Activated gamma-delta T cell (primary cell): ENCODE data around the gene HLA-DRB5.
"Not testable (repeated sequence)": the region's sequence is repeated elsewhere in the genome, so short reads cannot be mapped to it uniquely, and the experiment has no call there.

Experiments
- DNase-seq: peaks from one replicate; lab custom pipeline; 2025; lab: John Stamatoyannopoulos, UW

Gene HLA-DRB5

DNA sequence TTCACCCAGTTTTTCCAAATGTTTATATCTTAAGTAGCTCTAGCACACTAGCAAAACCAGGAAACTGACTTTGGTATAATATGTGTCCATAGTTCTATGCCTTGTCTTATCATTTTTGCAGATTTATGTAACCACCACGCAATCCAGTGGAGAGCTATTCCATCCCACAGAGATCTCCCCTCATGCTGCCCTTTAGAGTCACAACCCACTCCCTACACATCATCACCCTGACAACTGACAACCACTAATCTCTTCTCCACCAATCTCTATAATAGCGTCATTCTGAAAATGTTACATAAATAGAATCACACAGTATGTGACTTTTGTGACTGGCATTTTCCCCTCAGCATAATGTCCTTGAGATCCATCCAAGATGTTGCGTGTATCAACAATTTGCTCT lies 29.1 kb downstream of the HLA-DRB5 start:
- no peak for DNase-seq

DNA sequence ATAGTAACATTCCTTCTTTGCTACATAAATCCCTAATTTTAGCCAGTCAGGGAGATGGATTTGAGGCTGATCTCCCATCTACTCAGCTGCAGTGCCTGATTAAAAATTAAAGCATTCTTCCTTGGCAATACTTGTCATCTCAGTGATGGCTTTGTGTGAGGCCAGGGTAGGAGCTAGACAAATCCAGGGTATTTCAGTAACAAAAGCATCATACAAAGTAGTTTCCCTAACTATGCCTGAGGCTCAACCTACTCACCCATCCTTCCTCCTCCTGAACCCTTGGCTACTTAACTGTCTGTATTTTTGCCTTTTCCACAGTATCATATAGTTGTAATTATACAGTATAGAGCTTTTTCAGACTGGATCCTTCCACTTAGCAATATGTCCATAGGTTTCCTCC lies 37.7 kb downstream of the HLA-DRB5 start:
- DNase-seq, result no peak

DNA sequence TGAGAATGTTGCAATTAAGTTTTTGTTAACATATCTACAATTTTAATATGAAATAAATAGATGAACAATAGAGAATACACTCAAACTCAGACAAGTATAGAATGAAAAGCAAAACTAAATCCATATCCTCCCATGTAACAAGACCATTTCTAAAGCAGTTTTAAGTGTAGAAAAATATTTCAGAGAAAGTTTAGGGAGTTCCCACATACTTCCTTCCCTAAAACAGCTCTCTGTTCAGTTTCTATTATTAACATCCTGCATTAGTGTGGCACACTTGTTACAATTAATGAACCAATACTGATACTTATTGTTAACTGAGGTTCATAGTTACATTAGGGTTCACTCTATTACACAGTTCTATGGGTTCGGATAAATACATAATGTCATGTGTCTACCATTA lies 38.4 kb downstream of the HLA-DRB5 start:
- DNase-seq, result no peak

DNA sequence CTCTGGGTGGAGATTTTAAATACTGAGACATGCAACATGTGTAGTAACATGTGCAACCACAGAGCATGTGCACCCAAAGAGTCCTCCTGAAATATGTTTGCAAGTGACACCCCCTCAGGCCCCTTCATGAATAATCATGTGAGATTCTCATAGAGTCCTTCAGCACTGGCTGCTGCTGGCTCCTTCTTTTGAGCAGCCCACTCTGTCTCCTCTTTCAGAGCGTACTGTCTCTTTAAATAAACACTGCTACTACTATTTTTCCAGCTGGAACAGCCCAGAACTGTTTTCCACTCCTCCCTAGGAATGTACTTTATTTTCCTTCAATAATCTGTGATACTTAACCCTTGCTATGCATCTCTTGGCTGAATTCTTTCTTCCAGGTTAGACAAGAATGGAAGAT lies 42.0 kb downstream of the HLA-DRB5 start:
- no peak for DNase-seq

DNA sequence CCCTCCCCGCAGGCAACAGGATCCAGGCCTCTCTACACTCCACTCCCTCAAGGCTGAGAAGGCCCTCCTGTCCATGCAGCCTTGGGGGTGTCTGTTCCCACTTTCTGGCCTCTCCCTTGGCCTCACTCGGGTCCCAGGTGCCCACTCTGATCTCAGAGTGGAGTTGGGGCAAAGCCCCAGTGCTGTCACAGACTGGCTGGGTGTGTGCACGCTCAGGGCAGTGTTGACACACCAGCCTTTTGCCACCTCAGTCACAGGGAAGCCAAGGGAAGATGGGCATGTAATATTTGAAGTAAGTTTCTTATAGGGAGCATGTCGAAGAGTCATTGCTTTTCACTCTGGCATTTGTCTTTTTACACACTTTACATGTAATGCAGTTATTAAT lies 45.5 kb downstream of the HLA-DRB5 start:
- no peak for DNase-seq

DNA sequence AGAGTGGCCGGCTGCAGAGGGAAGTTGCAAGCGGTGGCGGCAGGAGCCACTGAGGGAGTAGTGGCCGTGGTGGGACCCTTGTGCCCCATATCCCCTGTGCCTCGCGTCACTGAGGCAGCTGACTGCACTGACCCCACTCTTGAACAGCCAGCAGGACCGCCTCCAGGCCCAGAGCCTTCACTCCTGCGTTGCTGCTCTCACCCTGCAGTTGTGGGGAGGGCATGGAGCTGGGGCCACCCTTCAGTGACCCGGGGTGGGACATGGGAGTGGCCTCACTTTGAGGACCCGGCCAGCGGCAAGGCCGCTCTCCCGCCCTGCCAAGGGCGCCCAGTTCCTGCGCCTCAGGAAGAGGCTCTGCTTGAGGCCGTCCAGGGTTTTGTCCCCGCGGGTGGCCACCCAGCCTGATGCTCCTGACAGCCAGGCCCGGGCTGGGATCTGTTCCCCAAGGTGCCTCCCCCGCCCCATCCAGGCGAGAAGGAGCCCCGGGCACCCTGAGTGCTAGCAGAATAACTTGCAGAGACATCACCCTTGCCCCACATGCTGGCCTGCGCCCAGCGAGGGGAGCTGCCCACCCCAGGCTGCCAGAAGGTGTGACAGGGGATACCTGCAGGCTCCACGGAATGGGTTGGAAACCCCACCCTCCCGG lies 46.0 kb downstream of the HLA-DRB5 start:
- DNase-seq, result no peak

DNA sequence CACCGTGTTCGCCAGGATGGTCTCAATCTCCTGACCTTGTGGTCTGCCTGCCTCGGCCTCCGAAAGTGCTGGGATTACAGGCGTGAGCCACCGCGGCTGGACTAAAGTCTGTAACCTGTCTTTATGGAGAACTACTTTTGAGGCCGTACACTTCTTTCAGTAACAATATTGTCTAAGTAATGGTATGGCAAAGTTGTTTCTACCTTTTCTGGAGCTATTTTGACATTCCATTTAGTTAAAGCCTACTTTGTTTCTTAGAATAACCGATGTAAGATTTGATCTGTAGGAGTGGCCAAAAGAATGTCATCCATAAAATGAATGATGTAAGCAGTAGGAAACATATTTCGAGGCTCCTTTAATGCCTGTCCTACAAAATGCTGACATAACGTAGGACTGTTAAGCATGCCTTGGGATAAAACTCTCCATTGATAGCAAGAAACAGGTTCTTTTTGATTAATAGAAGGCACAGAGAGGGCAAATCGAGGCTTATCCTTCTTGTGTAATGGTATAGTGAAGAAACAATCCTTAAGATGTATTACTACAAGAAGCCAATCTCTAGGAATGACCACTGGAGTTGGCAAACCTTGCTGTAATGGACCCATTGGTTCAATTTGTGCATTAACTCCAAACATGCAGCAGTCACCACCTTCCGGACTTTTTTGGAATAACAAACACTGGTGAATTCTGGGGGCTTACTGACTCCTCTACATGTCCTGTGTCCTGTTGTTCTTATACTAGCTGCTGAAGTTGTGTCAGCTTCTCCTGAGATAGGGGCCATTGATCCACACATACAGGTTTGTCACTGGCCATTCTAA lies 54.5 kb downstream of the HLA-DRB5 start:
- no peak for DNase-seq

DNA sequence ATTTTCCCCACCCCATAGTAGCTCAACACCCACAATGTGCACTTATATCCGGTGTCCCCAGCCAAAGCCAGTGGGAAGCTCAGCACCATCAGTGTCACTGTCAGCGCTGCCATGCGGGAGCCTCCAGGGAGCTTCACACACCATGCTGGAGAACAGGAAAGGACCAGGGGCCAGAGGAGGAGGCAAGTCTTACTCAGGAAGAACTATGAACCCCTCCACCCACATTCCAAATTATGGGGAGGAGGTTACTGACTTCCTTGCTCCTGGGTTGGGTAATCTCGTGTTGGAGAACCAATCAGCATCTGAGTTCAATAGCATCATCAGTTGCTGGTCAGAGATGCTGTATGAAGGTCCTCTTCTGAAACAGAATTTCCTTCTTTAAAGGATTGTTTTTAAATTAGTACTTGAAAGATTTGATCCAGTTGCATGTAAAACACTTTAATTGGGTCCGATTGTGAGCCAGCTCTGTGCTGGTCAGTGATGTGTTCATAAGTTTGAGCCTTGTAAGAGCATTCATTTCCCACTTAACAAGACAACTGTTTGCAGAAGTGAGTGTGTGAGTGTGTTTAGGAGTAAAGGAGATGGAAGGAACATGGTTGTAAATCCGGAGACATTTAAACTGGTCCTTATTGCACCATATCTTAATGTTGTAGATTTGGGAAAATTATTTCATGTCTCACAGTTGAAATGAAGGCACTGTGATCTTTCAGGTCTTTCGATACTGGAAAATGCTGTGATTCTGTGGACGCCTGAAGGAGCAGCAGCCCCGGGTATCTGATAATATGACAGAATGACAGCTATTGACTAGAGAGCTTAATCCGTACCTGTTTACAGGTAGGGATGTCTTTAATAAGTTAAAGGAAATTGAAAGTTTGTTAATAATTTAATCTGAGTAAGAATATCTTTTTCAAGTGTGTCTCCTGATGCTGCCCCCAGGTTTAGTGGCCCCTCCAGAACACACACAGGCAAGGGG lies 56.4 kb downstream of the HLA-DRB5 start:
- not testable (repeated sequence) for DNase-seq

DNA sequence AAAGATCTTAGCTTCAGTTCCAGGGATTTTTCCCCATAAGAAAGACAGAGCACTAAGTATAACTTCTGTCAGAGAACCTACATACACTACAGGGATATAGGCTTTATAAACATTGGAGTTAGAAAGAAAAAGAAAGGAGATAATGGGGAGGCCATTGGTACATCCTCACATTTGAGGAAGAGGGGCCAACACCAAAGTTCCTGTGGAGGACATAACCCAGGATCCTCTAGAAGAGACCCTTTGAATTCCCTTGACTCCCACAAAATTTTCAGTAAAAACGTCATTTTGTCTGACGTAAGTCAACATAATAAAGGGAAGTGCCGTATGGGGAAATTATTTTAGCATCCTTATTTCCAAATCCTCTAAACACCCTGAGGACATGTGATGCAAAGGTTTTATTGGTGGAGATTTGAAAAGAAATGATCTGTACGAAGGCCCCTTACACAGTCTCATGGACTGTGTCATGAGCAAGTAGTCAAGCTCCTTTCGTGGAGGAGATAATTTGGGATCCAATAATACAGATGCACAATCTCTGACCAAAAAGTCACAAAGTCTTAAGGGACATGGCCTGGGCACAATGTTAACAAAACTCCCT lies 57.2 kb downstream of the HLA-DRB5 start:
- no peak for DNase-seq

DNA sequence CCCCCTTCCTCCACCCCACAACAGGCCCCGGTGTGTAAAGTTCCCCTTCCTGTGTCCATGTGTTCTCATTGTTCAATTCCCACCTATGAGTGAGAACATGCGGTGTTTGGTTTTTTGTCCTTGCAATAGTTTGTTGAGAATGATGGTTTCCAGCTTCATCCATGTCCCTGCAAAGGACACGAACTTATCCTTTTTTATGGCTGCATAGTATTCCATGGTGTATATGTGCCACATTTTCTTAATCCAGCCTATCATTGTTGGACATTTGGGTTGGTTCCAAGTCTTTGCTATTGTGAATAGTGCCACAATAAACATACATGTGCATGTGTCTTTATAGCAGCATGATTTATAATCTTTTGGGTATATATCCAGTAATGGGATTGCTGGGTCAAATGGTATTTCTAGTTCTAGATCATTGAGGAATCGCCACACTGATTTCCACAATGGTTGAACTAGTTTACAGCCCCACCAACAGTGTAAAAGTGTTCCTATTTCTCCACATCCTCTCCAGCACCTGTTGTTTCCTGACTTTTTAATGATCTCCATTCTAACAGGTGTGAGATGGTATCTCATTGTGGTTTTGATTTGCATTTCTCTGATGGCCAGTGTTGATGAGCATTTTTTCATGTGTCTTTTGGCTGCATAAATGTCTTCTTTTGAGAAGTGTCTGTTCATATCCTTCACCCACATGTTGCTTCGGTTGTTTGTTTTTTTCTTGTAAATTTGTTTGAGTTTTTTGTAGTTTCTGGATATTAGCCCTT lies 62.2 kb downstream of the HLA-DRB5 start:
- not testable (repeated sequence) for DNase-seq
